HG02973 (cell line): ENCODE results near the gene AQP5.
"Not testable (repeated sequence)": the region's sequence is repeated elsewhere in the genome, so short reads cannot be mapped to it uniquely, and the experiment has no call there.

Experiments used
- ATAC-seq: cut with Tn5 transposase; IDR thresholded peaks from one replicate; pipeline ENCODE4 v1.9.1; 2021; ENCODE audit warnings: moderate library complexity; ENCODE audit not compliant: unreplicated experiment

The AQP5 gene

DNA sequence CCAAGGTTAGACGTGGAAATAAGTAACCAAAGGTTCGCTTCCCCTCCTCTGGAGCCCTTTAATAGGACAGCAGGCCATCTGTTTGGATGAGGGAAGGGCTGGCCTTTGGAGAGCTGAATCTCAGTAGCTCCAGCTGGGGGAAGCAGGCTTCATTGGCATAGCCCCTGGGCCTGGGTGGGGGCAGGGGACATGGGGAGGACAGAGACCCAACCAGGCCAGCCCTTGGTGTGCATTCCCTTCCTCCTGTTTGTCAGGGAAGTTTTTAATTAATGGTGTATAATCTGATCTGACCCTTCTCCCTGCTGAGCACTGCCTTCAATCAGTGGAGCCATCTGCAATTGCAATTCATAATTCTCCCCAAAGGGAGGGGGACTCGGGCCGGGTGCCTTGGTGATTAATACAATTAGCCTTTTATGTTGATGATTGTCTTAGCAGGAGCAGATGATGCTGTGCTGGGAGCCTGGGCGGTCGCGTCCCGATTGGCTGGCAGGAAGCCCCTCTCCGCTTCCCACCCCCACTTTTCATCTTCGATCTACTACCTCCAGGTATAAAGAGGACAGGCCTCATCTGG is 17.4 kb downstream of the AQP5 start:
- ATAC-seq = no peak

DNA sequence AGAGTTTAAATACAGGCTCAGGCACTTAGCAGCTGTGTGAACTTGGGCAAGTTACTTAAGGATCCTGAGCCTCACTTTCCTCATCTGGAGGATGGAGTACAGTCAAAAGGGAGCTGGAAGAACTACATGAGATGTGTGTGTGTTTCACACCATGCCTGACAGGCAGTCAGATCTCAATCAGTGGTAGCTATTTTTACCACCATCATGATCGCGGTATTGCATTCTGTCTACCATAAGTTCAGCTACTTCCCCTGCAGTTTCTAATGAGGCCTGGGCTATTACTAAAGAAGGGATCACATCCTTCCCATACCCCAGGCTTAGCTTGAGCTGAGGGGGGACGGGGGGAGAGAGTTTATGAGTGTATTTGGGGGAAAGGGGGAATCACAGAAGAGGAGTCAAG is 18.1 kb downstream of the AQP5 start:
- ATAC-seq = no peak

DNA sequence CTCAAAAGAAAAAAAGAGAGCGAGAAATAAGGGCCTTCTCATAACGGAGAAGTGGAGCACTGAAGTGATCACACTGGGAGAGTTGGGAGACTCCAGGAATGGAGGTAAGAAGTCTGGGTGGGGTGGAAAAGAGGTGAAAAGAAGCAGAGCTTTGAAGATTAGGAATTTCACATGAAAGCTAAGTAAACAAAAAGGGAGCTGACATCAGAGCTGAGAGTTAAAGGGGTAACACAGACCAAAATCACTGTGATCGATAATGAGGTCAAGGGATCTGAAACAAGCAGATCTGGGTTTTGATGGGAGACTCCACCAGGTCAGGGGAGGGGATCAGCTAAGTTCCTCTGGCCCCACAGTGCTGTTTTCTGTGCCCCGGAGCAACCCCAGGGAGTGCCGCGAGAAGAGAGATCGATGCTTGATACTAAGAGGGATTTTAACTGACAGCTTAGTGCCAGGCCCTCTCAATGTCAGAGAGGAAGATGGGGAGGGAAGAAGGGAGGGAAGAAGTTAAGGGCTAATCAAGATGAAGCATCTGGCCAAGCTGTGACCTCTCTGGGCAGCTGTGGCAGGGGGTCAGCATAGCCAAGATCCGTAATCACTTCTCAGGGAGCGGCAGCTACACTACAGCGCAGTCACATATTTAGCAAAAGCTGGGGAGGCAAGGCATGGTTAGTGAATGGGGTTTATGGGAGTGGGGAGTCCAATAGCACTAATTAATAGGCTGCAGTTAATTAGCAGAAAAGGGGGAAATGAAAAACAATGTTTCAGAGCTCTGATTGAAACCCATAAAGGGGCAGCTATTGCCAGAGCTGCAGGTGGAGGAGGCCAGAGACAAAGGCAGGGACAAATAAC is 19.1 kb downstream of the AQP5 start:
- ATAC-seq = no peak

DNA sequence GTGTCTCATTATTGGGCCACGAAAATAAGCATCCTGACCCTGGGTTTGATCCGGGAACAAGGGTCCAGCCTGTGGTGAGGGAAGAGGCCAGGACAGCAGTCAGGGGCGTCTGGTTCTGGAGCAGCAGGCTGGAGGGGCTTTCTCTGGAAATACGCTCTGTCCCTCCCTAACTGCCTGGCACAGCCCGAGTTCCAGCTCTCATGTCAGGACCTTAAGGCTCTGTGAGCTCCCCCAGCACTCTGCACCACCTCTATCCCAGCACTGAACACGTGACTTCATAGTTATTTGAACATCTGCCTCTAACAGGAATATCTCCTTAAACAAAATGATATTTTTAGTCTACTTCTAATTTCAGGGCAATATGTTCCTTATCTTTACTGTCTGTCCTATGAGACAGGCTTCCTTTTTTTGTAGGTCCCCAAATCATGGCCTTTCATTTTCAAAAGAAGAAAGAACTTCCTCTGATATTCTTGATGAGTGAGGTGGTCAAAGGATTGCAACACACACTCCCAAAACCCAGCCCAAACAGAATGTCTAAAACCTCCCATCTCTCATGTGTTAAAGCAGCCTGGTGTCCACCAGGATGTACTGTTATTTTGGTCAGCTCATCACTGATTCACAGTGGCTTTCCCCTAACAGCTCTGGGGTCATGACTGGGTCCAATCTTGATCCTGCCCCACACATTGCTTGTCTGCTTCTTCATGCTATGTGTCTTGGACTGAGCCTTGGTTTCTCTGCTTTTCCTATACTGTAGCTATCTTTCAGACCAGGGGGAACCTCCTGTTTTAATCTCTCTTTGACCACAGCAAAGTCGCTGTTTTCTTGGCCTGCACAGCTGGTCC is 20.8 kb downstream of the AQP5 start:
- no peak for ATAC-seq

DNA sequence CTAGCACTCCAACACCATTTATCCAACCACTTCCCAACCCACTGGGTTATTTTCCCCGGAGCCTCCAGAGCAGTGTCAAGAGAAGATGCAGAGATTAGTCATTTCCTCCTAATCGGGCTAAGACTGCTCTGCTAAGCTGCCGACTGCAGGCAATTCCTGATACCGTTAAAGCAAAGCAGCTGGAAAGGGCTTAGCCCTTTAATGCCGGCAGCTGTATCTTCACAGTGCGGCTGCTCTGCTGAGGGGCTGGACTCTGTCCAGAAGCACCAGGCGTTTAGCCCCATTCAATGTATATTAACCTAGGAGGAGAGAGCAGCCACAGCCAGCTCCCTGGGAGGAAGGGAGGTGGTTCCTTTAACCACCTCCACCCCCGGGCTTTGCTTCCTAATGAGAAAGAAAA is 22.2 kb downstream of the AQP5 start:
- ATAC-seq = no peak

DNA sequence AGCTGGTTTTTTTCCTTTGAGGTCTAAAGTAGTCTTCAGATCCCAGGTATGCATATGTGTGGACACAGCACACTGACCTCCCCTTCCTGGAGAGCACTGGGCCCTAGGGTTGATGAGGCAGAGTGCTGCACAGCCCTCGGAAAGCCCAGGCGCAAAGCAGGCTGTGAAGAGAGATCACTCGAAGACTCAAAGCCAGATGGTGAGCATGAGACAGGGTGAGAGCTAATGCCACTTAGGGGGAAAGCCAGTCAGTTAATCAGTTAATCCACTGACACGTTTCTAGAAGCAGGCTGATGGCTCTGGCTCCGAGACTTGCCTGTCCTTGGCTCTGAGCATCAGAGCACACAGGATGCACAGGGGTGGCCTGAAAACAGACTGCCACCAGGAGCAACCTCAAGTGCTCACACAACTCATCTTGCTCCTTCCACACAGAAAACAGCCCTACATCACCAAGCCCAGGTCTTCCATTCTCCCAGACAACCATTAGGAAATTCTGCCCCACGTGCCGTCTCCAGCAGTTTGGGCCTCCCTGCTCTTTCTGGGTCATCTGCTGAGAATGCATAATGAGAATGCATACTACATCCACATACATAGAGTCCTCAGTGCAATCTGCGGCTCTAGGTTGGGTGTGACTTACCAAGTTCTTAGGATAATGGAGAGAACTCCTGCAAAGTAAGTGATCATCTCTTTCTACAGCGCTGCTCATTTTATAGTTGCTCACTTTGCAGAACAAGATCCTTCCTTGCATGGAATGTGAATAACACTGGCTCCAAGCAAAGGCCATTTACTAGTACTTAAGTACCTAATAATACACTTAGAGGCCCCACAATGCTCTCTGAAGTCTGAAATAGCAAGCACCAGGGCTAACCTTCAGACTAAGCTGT is 23.0 kb downstream of the AQP5 start:
- no peak for ATAC-seq

DNA sequence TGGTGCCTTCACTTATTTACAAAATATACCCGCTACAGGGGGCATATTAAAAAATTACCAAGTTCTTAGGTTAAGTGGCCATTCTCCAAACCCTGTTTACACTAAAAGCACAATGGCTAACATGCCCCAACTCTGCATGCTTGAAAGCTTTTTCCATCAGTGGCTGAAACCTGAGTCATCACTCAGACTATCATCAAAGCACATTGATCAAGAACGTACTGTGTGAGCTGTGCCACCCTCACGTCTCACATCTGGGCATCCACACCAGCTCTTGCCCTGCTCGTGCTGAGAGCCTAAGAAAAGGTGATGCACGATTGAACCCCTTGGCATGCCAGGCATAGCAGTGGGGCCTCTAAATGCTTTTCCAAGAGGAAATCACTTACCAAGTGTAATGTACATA is 24.3 kb downstream of the AQP5 start:
- ATAC-seq = no peak

DNA sequence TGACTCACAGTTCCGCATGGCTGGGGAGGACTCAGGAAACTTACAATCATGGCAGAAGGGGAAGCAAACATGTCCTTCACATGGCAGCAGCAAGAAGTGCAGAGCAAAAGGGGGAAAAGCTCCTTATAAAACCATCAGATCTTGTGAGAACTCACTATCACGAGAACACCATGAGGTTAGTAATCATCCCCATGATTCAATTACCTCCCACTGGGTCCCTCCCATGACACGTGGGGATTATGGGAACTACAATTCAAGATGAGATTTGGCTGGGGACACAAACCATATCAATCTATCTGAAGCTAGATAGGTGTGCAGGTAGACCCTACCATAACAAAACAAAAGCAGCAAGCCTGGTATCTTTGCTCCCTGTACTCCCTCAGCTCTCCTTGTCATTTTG is 24.8 kb downstream of the AQP5 start:
- not testable (repeated sequence) for ATAC-seq

DNA sequence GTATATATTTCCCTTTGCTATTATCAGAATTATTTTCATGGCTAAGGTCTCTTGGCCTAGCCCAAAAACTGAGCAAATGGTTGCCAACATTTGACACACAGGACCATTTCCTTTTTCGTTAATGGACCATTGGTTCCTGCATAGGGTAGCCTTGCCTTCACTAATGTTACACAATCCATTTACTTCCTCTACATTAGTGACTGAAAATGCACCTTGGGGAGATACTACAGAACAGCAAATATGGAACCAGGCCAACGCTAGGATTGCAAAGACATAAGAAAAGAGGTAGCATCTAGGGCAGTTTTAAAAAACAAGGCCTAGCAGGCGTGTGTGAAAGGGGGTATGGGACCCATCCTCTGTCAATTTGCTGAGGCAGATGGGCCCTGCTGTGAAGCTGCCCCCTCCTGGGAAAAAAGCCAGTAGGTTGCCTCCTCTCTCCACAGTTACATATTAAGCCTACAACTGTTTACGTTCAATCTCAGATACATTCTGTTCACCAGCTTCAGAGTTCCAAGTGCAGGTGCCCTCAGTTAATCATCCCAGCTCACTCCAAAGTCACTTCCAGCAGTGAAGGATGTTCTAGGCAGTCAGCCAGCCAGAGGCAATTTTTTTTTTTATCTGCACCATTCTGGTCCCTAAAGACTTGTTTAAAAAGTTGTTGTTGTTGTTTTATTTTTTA is 26.1 kb downstream of the AQP5 start:
- ATAC-seq = no peak

DNA sequence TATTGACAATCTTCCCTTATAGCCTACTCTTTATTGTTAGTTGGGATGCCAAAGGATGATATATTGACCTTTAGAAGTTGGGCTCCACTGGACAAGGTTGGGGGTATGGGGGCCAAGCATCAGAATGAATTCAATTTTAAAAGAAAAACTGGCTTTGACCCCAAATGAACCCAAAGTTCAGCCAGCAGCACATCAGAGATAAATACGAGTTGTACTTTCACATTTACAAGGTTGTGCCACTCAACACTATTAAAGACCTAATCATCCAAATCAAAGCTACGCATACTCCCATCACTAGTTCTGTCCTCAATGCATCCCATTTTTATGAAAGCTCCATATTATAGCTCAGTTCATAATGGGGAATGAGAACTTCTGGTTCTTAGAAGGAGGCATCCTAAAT is 27.7 kb downstream of the AQP5 start:
- ATAC-seq = not testable (repeated sequence)

DNA sequence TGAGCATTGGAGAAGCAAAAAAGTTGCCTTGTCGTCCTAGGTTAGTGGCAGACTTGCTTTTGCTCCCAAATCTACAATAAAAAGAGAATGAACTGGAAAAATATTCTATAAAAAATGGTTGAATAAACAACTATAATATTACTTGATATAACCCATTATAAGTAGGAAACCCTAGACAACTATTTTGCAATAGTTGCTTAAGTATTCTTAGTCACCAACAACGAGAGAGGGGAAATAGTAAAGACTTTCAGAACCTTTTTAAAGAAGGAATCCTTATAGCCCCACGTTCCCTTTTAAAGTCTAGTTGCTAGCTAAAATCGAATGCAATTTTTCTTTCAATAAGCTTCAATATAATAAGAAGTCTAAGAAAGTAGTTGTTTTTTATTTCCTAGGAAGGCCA is 28.6 kb downstream of the AQP5 start:
- no peak for ATAC-seq

DNA sequence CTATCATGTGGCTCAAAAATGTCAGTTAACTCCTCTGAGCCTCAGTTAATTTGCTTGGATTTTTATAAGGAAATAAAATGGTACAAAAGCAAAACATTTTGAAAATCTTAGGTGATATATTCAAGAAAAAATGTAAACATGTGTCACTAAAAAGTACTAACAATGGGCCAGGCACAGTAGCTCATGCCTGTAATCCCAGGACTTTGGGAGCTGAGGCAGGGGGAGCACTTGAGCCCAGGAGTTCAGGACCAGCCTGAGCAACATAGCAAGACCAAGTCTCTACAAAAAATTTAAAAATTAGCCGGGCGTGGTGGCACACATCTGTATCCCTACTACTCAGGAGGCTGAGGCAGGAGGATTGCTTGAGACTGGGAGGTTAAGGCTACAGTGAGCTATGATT is 36.8 kb downstream of the AQP5 start:
- ATAC-seq = no peak

DNA sequence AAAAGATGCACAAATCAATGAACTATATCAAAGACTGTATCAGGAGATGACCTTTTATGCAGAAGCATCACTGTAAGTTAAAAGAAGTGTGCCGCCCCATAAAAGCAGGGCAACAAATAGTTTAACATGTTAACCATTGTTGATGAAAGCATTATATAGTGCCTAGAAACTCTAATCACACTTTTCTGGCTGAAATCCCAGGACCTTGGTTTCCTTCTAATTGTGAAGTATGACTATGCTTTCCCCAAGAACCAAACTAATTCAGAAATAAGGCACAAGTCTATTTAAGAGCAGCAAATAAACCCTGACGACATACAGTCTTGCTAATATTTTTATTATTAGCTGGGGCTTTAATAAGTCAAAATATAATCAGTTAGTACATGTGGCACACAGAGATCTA is 41.9 kb downstream of the AQP5 start:
- ATAC-seq = no peak

DNA sequence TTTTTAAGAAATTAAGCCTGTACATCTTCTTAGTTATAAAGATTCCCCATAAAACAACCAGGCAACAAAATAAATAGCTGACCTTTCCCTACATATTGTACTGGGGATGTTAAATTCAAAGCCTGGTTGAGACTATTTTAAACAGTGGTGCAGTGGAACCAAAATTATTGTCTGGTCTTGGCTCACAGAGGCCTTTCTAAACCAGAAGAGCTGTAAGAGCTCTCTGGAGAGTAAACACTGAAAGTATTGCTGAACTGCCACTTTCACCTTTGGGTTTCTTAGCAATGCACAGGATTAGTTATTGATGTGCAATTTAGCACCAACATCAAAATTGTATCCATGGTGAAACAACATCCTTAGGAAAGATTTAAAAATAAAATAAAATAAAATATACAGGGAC is 43.0 kb downstream of the AQP5 start:
- ATAC-seq = no peak

DNA sequence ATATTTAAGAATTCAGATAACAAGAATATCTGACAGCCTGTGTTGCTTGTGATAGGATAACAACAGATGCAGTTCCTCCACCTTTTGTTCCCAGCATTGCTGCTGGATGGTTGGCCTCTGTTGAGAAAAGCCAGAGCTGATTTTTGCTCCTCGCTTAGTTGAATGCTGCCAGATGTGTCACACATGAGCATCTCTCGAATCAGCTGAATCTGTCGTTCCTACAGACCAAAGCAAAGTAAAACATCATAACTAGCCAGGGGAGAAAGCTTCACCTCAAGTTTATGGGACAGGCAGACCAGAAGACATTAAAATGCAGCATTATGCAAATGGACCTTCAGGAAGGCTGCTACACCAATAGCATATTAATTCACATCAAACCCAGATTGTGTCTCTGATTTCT is 43.5 kb downstream of the AQP5 start:
- no peak for ATAC-seq

DNA sequence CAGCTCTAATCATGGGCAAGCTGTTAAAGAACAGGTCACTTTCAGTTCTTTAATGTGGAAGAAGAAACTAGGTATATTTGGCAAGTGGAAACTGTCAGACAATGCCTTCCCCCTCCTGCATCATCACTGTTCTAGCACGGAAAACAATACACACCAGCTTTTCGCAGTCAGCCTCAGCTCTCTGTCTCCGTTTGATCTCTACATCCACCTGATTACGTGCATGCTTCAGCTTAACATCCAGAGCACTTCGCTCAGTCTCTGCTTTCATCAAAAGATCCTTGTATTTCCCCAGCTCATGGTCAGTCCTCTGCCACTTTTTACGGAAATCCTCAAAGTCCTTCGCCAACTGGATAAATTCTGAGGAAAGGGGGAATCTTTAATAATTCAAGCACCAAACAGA is 44.6 kb downstream of the AQP5 start:
- no peak for ATAC-seq

DNA sequence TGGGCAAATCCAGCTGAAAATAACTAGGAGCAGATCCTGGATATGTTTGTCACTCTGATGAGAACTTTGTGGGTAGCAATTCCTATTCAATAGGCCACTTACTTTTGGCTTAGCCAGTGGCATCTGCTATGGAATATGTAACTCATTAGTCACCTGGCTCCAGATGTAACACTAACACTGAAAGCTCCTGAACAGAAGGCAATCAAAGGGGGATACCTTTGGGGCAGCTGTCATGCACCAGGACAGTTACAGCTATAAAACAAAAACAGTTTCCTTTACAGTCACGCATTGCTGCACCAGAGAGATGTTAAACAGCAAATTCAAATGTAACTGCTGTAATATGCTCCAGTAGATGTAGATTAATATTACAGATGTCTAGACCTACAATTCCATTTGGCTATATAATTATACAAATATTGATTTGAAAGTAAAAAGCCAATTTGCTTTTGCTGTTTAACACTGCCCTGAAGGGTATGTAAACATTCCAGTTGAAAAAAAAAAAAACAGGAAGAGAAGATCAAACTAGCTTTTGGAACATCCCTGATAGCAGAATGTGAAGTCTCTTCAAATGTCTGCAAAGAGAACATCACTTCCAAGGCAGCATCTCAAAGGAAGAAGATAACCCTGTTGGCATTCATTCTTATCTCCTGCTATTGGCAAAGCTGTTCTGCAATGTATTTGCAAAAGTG is 45.2 kb downstream of the AQP5 start:
- ATAC-seq = no peak

DNA sequence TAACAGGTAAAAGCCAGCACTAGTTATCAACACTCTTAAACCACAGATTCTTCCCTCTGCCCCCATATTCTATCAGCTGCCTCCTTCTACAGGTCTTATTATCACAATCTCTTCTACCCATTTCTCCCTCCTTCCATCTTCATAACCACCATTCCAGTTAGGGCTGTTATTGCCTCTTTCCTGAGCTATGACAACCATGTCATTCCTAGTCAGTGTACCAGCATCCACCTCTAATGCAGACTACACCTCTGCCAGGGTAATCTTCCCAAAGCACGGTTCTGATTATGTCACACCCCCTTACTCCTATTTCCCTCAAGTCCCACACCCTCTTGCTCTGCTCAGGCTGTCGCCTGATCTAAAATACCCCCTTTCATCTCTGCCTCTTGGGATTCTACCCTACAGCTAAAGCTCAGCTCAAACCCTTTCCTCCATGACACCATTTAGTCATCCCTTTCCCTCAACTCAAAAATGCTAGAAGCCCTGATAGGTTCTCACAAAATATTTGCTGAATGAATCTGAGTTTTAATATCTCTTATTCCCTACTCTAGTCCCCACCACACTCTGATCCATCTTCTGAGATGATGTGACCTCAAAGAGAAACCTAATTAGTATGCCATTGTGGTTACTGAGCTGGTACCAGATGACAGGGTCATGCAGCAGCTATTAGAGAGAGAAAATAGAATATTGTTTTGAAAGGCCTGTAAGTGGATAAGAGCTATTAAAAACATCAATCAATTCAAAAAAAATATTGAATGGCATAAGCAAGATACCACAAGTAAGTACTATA is 51.9 kb downstream of the AQP5 start:
- no peak for ATAC-seq

DNA sequence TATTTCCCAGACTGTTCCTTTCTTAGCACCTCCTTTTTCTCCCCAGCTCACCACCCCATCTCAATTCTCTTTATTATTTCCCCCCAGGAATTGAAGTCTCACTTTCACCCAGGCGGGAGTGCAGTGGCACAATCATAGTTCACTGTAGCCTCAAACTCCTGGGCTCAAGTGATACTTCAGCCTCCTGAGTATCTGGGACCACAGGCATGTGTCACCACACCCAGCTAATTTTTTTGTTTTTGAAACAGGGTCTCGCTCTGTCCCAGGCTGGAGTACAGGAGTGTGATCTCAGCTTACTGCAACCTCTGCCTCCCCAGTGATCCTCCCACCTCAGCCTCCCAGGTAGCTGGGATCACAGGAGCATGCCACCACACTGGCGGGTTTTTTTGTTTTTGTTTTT is 52.7 kb downstream of the AQP5 start:
- ATAC-seq = no peak
